ENCODE measurements around the gene VAC14. TPM values are rescaled to one million over a fixed set of nuclear protein-coding genes. Genes with fewer than 3 reads are reported as not detected.

VAC14 gene
- total RNA-seq, 1 donor from 2014 or later: 16.1 TPM

GRCh38 chr16:70784692-70785555 lies 16.0 kb downstream of the VAC14 start:
- Histone ChIP-seq H3K4me1 (no peaks in the 10 kb centered on the region), H3K27ac (no peak overlapping the region), H2AFZ (replicated peaks) (no peak overlapping the region), H3K36me3 (no peaks in the 10 kb centered on the region), H3F3A (ENCODE audit: low read depth) (no peaks in the 10 kb centered on the region), H3K9ac (no peak overlapping the region), H3K4me2 (no peak overlapping the region), H3K4me3 (no peak overlapping the region), H3K79me2 (ENCODE audit: low read depth) (peaks cover under 1% of the 10 kb centered on the region), H4K20me1 (ENCODE audit: low read depth) (peaks cover 16% of the 10 kb centered on the region), H3K9me3 (ENCODE audit: low read depth) (no peaks in the 10 kb centered on the region), H3K27me3 (no peaks in the 10 kb centered on the region)
- peaks cover 5% of the 10 kb centered on the region for H3K4me1 Mint-ChIP-seq
- no peak for TF ChIP-seq EZH2 (IDR thresholded peaks at IDR 0.05)
- no peak for TF ChIP-seq CTCF (IDR thresholded peaks at IDR 0.05)
- TF ChIP-seq EZH2phosphoT487 (IDR thresholded peaks at IDR 0.05): no peak
- no peaks in the 10 kb centered on the region for H3K9me3 Mint-ChIP-seq
- DNase-seq (ENCODE audit: low spot score): no peak
- no peak overlapping the region for H3K27ac Mint-ChIP-seq
- no peak overlapping the region for H3K4me3 Mint-ChIP-seq
- H3K36me3 Mint-ChIP-seq: peaks cover 25% of the 10 kb centered on the region
- H3K27me3 Mint-ChIP-seq (ENCODE audit: insufficient read depth, low read depth): peaks cover 4% of the 10 kb centered on the region

GRCh38 chr16:70782237-70782636 lies 18.7 kb downstream of the VAC14 start:
- H4K20me1 ChIP-seq (ENCODE audit: low read depth): peaks cover 6% of the 10 kb centered on the region
- peaks cover 3% of the 10 kb centered on the region for H3K4me1 ChIP-seq
- H3F3A ChIP-seq (ENCODE audit: low read depth): peaks cover 15% of the 10 kb centered on the region
- no peaks in the 10 kb centered on the region for H3K9me3 ChIP-seq (ENCODE audit: low read depth)
- TF ChIP-seq CTCF (IDR thresholded peaks at IDR 0.05): no peak
- no peak for TF ChIP-seq EZH2phosphoT487 (IDR thresholded peaks at IDR 0.05)
- TF ChIP-seq EZH2 (IDR thresholded peaks at IDR 0.05): no peak
- peaks cover 2% of the 10 kb centered on the region for H3K9me3 Mint-ChIP-seq
- no peak for DNase-seq (ENCODE audit: low spot score)
- peaks cover 8% of the 10 kb centered on the region for H3K4me1 Mint-ChIP-seq
- H3K27me3 ChIP-seq: no peaks in the 10 kb centered on the region
- H3K27me3 Mint-ChIP-seq (ENCODE audit: insufficient read depth, low read depth): peaks cover 7% of the 10 kb centered on the region
- no peak overlapping the region for H3K4me3 ChIP-seq
- no peak overlapping the region for H2AFZ ChIP-seq (replicated peaks)
- H3K79me2 ChIP-seq (ENCODE audit: low read depth): no peaks in the 10 kb centered on the region
- H3K4me3 Mint-ChIP-seq: no peak overlapping the region
- H3K4me2 ChIP-seq: no peak overlapping the region
- H3K36me3 Mint-ChIP-seq: peaks cover 28% of the 10 kb centered on the region
- H3K9ac ChIP-seq: no peak overlapping the region
- no peaks in the 10 kb centered on the region for H3K36me3 ChIP-seq
- H3K27ac ChIP-seq: no peak overlapping the region
- no peak overlapping the region for H3K27ac Mint-ChIP-seq

- Mint-ChIP-seq H3K27ac (no peak overlapping the region), H3K36me3 (peaks cover 28% of the 10 kb centered on the region), H3K4me1 (peaks cover 8% of the 10 kb centered on the region), H3K27me3 (ENCODE audit: insufficient read depth, low read depth) (peaks cover 7% of the 10 kb centered on the region), H3K4me3 (no peak overlapping the region), H3K9me3 (peaks cover 2% of the 10 kb centered on the region)
- Histone ChIP-seq H2AFZ (replicated peaks) (no peak overlapping the region), H4K20me1 (ENCODE audit: low read depth) (peaks cover 6% of the 10 kb centered on the region), H3K79me2 (ENCODE audit: low read depth) (no peaks in the 10 kb centered on the region), H3K4me2 (no peak overlapping the region), H3K9ac (no peak overlapping the region), H3K9me3 (ENCODE audit: low read depth) (no peaks in the 10 kb centered on the region), H3K36me3 (no peaks in the 10 kb centered on the region), H3K27me3 (no peaks in the 10 kb centered on the region), H3K27ac (no peak overlapping the region), H3K4me1 (peaks cover 3% of the 10 kb centered on the region), H3F3A (ENCODE audit: low read depth) (peaks cover 15% of the 10 kb centered on the region), H3K4me3 (no peak overlapping the region)
- TF ChIP-seq CTCF (IDR thresholded peaks at IDR 0.05): no peak
- no peak for TF ChIP-seq EZH2phosphoT487 (IDR thresholded peaks at IDR 0.05)
- TF ChIP-seq EZH2 (IDR thresholded peaks at IDR 0.05): no peak
- DNase-seq (ENCODE audit: low spot score): no peak
These were observed 19.2 kb downstream of the VAC14 start for GRCh38 chr16:70781800-70782199.
